Mesendoderm (in vitro differentiated cells): ENCODE data around the gene APBA1. TPM values are rescaled to one million over a fixed set of nuclear protein-coding genes. Genes with fewer than 3 reads are reported as not detected.

Experiments
- DNase-seq: peaks from one replicate; pipeline ENCODE4 v3.0.0; 2013
- H2AK5ac ChIP-seq: 2 replicates; pipeline ENCODE4 v1.6.1; 2013; ENCODE audit warnings: low read length, inconsistent platforms
- H2BK120ac ChIP-seq: 2 replicates; pipeline ENCODE4 v1.6.1; 2013; ENCODE audit warnings: low read depth, mild to moderate bottlenecking, low read length, moderate library complexity, mixed read lengths
- H2BK15ac ChIP-seq: replicated peaks from 2 replicates; pipeline ENCODE4 v1.6.1; 2013; ENCODE audit warnings: low read depth, mild to moderate bottlenecking, moderate library complexity
- H2BK5ac ChIP-seq: 2 replicates; pipeline ENCODE4 v1.6.1; 2013; ENCODE audit warnings: low read length, inconsistent platforms
- H3K18ac ChIP-seq: 2 replicates; pipeline ENCODE4 v1.6.1; 2013; ENCODE audit warnings: mild to moderate bottlenecking, low read length, mixed read lengths
- H3K23ac ChIP-seq: one replicate; pipeline ENCODE4 v1.6.1; 2013; ENCODE audit warnings: low read length
- H3K27ac ChIP-seq: 2 replicates; pipeline ENCODE4 v1.5.1; 2013; ENCODE audit warnings: low read depth, mild to moderate bottlenecking, inconsistent platforms, low read length, moderate library complexity
- H3K27me3 ChIP-seq: 2 replicates; pipeline ENCODE4 v1.6.1; 2013; ENCODE audit warnings: low read length, control low read depth, mild to moderate bottlenecking, inconsistent platforms; ENCODE audit not compliant: insufficient read depth, poor library complexity
- H3K36me3 ChIP-seq: 2 replicates; pipeline ENCODE4 v1.6.1; 2013; ENCODE audit warnings: low read length, inconsistent platforms; ENCODE audit not compliant: control insufficient read depth, insufficient read depth
- H3K4ac ChIP-seq: one replicate; pipeline ENCODE4 v1.6.1; 2013; ENCODE audit warnings: low read depth, mild to moderate bottlenecking, low read length, moderate library complexity
- H3K4me1 ChIP-seq: 2 replicates; pipeline ENCODE4 v1.6.1; 2013; ENCODE audit warnings: low read depth, low read length, inconsistent platforms; ENCODE audit not compliant: control insufficient read depth
- H3K4me2 ChIP-seq: 2 replicates; pipeline ENCODE4 v1.6.1; 2013; ENCODE audit warnings: low read length
- H3K4me3 ChIP-seq: 2 replicates; pipeline ENCODE4 v1.5.1; 2013; ENCODE audit warnings: mild to moderate bottlenecking, low read length
- H3K56ac ChIP-seq: one replicate; pipeline ENCODE4 v1.6.1; 2013; ENCODE audit warnings: low read length
- H3K79me1 ChIP-seq: 2 replicates; pipeline ENCODE4 v1.6.1; 2013; ENCODE audit warnings: low read length, inconsistent platforms
- H3K79me2 ChIP-seq: 2 replicates; pipeline ENCODE4 v1.6.1; 2013; ENCODE audit warnings: mild to moderate bottlenecking, low read length; ENCODE audit not compliant: control insufficient read depth, insufficient read depth
- H3K9ac ChIP-seq: 2 replicates; pipeline ENCODE4 v1.6.1; 2013; ENCODE audit warnings: low read length, inconsistent platforms
- H4K5ac ChIP-seq: one replicate; pipeline ENCODE4 v1.6.1; 2013; ENCODE audit warnings: low read length
- H4K8ac ChIP-seq: one replicate; pipeline ENCODE4 v1.6.1; 2013; ENCODE audit warnings: low read depth, mild to moderate bottlenecking, control low read depth, low read length, moderate library complexity
- WGBS: extraction: QIAGEN DNeasy Blood & Tissue Kit; methylation state at CpG from one replicate; pipeline ENCODE4 v1.1.7; 2013; ENCODE audit warnings: low lambda C conversion rate, missing lambda C conversion rate; ENCODE audit not compliant: insufficient coverage; ENCODE audit errors: extremely low coverage; 5-methylcytosine and 5-hydroxymethylcytosine counted together
- polyA plus RNA-seq, 2 experiments: library from polyadenylated mRNA; stranded (reverse); fragments of 200-250 nt; gene quantifications; one replicate each; pipeline ENCODE4 v1.2.3, GENCODE V29; 2013

The APBA1 gene
- polyA plus RNA-seq (2013, experiment 1 of 2), result 0.45 TPM
- polyA plus RNA-seq (2013, experiment 2 of 2), result 0.90 TPM

- Histone ChIP-seq H3K4ac (no peak within 1 kb of the TSS), H3K23ac (peak within 1 kb of the TSS; percentile 66), H3K27me3 (no peaks in the 10 kb centered on the region), H2AK5ac (no peak within 1 kb of the TSS), H3K79me1 (no peaks in the 10 kb centered on the region), H4K8ac (no peak within 1 kb of the TSS), H2BK15ac (no peak within 1 kb of the TSS), H3K18ac (peak within 1 kb of the TSS; percentile 44), H3K56ac (peak within 1 kb of the TSS; percentile 84), H3K4me3 (peak within 1 kb of the TSS; percentile 40), H2BK5ac (no peak within 1 kb of the TSS), H3K36me3 (no peaks in the 10 kb centered on the region), H3K27ac (no peak within 1 kb of the TSS), H3K9ac (peak within 1 kb of the TSS; percentile 69), H3K4me1 (no peaks in the 10 kb centered on the region), H3K79me2 (no peaks in the 10 kb centered on the region), H2BK120ac (no peak within 1 kb of the TSS), H3K4me2 (peak within 1 kb of the TSS; percentile 83), H4K5ac (no peak within 1 kb of the TSS)
- DNase-seq, result peak; percentile 58
- WGBS, result no CpG with 5 or more reads among the region's 92 CpGs
These were observed at the start of gene APBA1 for GRCh38 chr9:69671879-69672595. TSS of gene APBA1 (minus strand) at chr9:69672371.

- DNase-seq, result no peak
- Histone ChIP-seq H3K23ac (no peak overlapping the region), H2BK5ac (no peak overlapping the region), H3K4me3 (no peak overlapping the region), H3K4ac (no peak overlapping the region), H2AK5ac (no peak overlapping the region), H3K4me1 (no peaks in the 10 kb centered on the region), H2BK15ac (no peak overlapping the region), H4K5ac (no peak overlapping the region), H3K79me1 (peaks cover 1% of the 10 kb centered on the region), H3K18ac (no peak overlapping the region), H3K79me2 (no peaks in the 10 kb centered on the region), H3K9ac (no peak overlapping the region), H3K27me3 (no peaks in the 10 kb centered on the region), H4K8ac (no peak overlapping the region), H2BK120ac (no peak overlapping the region), H3K56ac (no peak overlapping the region), H3K4me2 (no peak overlapping the region), H3K36me3 (peaks cover 1% of the 10 kb centered on the region), H3K27ac (no peak overlapping the region)
- WGBS, result no CpG with 5 or more reads among the region's 2 CpGs
These were observed 47.8 kb upstream of the APBA1 start for GRCh38 chr9:69719983-69720382.

- no CpG with 5 or more reads among the region's 3 CpGs for WGBS
- Histone ChIP-seq H3K56ac (no peak overlapping the region), H2AK5ac (no peak overlapping the region), H3K4me3 (no peak overlapping the region), H3K18ac (no peak overlapping the region), H3K79me1 (peaks cover 1% of the 10 kb centered on the region), H4K8ac (no peak overlapping the region), H3K4me2 (no peak overlapping the region), H4K5ac (no peak overlapping the region), H2BK15ac (no peak overlapping the region), H3K23ac (no peak overlapping the region), H2BK5ac (no peak overlapping the region), H3K27ac (no peak overlapping the region), H3K79me2 (no peaks in the 10 kb centered on the region), H3K27me3 (no peaks in the 10 kb centered on the region), H3K9ac (no peak overlapping the region), H3K4me1 (no peaks in the 10 kb centered on the region), H3K4ac (no peak overlapping the region), H2BK120ac (no peak overlapping the region), H3K36me3 (peaks cover 1% of the 10 kb centered on the region)
- DNase-seq, result no peak
These were observed 47.2 kb upstream of the APBA1 start for GRCh38 chr9:69719367-69719766.

- no CpG with 5 or more reads among the region's 6 CpGs for WGBS
- peaks cover 1% of the 10 kb centered on the region for H3K36me3 ChIP-seq
These were observed 46.0 kb upstream of the APBA1 start for GRCh38 chr9:69718218-69718617.

GRCh38 chr9:69715825-69716224 is 43.7 kb upstream of the APBA1 start:
- no peaks in the 10 kb centered on the region for H3K36me3 ChIP-seq
- H2BK15ac ChIP-seq, result no peak overlapping the region
- no peak overlapping the region for H3K4me2 ChIP-seq
- H3K4me3 ChIP-seq, result no peak overlapping the region
- no peaks in the 10 kb centered on the region for H3K27me3 ChIP-seq
- H4K5ac ChIP-seq, result no peak overlapping the region
- H3K27ac ChIP-seq, result no peak overlapping the region
- H3K4ac ChIP-seq, result no peak overlapping the region
- peaks cover 1% of the 10 kb centered on the region for H3K79me1 ChIP-seq
- DNase-seq, result no peak
- H3K56ac ChIP-seq, result no peak overlapping the region
- no peak overlapping the region for H3K18ac ChIP-seq
- H3K23ac ChIP-seq, result no peak overlapping the region
- no peaks in the 10 kb centered on the region for H3K4me1 ChIP-seq
- no peak overlapping the region for H2AK5ac ChIP-seq
- no peak overlapping the region for H4K8ac ChIP-seq
- H2BK120ac ChIP-seq, result no peak overlapping the region
- no peak overlapping the region for H2BK5ac ChIP-seq
- WGBS, result no CpG with 5 or more reads among the region's 1 CpG
- no peaks in the 10 kb centered on the region for H3K79me2 ChIP-seq
- no peak overlapping the region for H3K9ac ChIP-seq

More at GRCh38 chr9:69718218-69718617, 46.0 kb upstream of the APBA1 start:
- H3K23ac ChIP-seq, result no peak overlapping the region
- no peaks in the 10 kb centered on the region for H3K79me2 ChIP-seq
- H2AK5ac ChIP-seq, result no peak overlapping the region
- H2BK5ac ChIP-seq, result no peak overlapping the region
- H3K27me3 ChIP-seq, result no peaks in the 10 kb centered on the region
- no peak overlapping the region for H3K27ac ChIP-seq
- no peak overlapping the region for H2BK120ac ChIP-seq
- DNase-seq, result peak; percentile 2
- no peak overlapping the region for H3K18ac ChIP-seq
- no peak overlapping the region for H3K9ac ChIP-seq
- no peaks in the 10 kb centered on the region for H3K4me1 ChIP-seq
- no peak overlapping the region for H3K4ac ChIP-seq
- peaks cover 1% of the 10 kb centered on the region for H3K79me1 ChIP-seq
- H3K56ac ChIP-seq, result no peak overlapping the region
- H4K8ac ChIP-seq, result no peak overlapping the region
- H3K4me3 ChIP-seq, result no peak overlapping the region
- no peak overlapping the region for H3K4me2 ChIP-seq
- H2BK15ac ChIP-seq, result no peak overlapping the region
- no peak overlapping the region for H4K5ac ChIP-seq

- Histone ChIP-seq H2BK15ac (no peak overlapping the region), H3K4me3 (no peak overlapping the region), H3K4ac (no peak overlapping the region), H3K9ac (no peak overlapping the region), H4K8ac (no peak overlapping the region), H3K4me1 (no peaks in the 10 kb centered on the region), H3K79me2 (no peaks in the 10 kb centered on the region), H4K5ac (no peak overlapping the region), H2AK5ac (no peak overlapping the region), H3K27me3 (no peaks in the 10 kb centered on the region), H2BK5ac (no peak overlapping the region), H2BK120ac (no peak overlapping the region), H3K4me2 (no peak overlapping the region), H3K36me3 (no peaks in the 10 kb centered on the region), H3K18ac (no peak overlapping the region), H3K23ac (no peak overlapping the region), H3K27ac (no peak overlapping the region), H3K79me1 (peaks cover 1% of the 10 kb centered on the region), H3K56ac (no peak overlapping the region)
- no peak for DNase-seq
- WGBS, result 100% methylated on average over 1 of the region's 3 CpGs
These were observed 42.9 kb upstream of the APBA1 start for GRCh38 chr9:69715096-69715495.
